DND-41 (cell line): ENCODE measurements around the gene RNF215.

Experiments
- ATAC-seq: fragments of 200-7000 bp; cut with Tn5 transposase; 3 replicates; pipeline ENCODE4 v1.9.1; 2021; ENCODE audit warnings: low read depth; ENCODE audit not compliant: insufficient read depth
- DNase-seq: peaks from one replicate; pipeline ENCODE4 v3.0.0-alpha.2; 2020
- H2AFZ ChIP-seq: 2 replicates; pipeline ENCODE4 v1.6.0; 2012; ENCODE audit warnings: low read depth, low read length
- H3K27ac ChIP-seq: 2 replicates; pipeline ENCODE4 v1.5.1; 2012; ENCODE audit warnings: low read length, inconsistent platforms
- H3K27me3 ChIP-seq: fragments of 200-600 bp; sonication (generic); 2 replicates; pipeline ENCODE4 v1.6.0; 2012; ENCODE audit warnings: low read length, mild to moderate bottlenecking, inconsistent platforms; ENCODE audit not compliant: insufficient read depth, poor library complexity
- H3K36me3 ChIP-seq: 2 replicates; pipeline ENCODE4 v1.5.1; 2012; ENCODE audit warnings: low read length, inconsistent platforms; ENCODE audit not compliant: insufficient read depth
- H3K4me1 ChIP-seq: 2 replicates; pipeline ENCODE4 v1.5.1; 2012; ENCODE audit warnings: mild to moderate bottlenecking, low read length; ENCODE audit not compliant: insufficient read depth
- H3K4me2 ChIP-seq: 2 replicates; pipeline ENCODE4 v1.6.0; 2012; ENCODE audit warnings: mild to moderate bottlenecking, moderate library complexity, low read length, inconsistent platforms; ENCODE audit not compliant: insufficient read depth
- H3K4me3 ChIP-seq, 2 experiments: fragments of 200-600 bp in 1 of 2; shearing (Covaris generic) in 1 of 2; 2 replicates each; pipeline ENCODE4 v1.5.1; 2012 to 2016; ENCODE audit warnings: inconsistent platforms in 2 of 2, low read length in 2 of 2, mild to moderate bottlenecking in 2 of 2, low read depth in 1 of 2, moderate library complexity in 1 of 2
- H3K79me2 ChIP-seq: 2 replicates; pipeline ENCODE4 v1.6.0; 2012; ENCODE audit warnings: low read length, inconsistent platforms; ENCODE audit not compliant: insufficient read depth
- H3K9ac ChIP-seq: 2 replicates; pipeline ENCODE4 v1.6.0; 2012; ENCODE audit warnings: low read depth, mild to moderate bottlenecking, inconsistent platforms, low read length, moderate library complexity
- H3K9me3 ChIP-seq: 2 replicates; pipeline ENCODE4 v1.5.1; 2012; ENCODE audit warnings: low read length, moderate library complexity, mild to moderate bottlenecking, inconsistent platforms; ENCODE audit not compliant: insufficient read depth, severe bottlenecking
- H4K20me1 ChIP-seq: 2 replicates; pipeline ENCODE4 v1.6.0; 2012; ENCODE audit warnings: low read length; ENCODE audit not compliant: insufficient read depth
- CTCF ChIP-seq: IDR thresholded peaks from 2 replicates; pipeline ENCODE4 v1.5.1; 2012; ENCODE audit warnings: borderline replicate concordance, low read length, moderate library complexity, mild to moderate bottlenecking; ENCODE audit not compliant: poor library complexity, severe bottlenecking; ENCODE audit errors: extremely low read depth
- EZH2 ChIP-seq: IDR thresholded peaks from 3 replicates; pipeline ENCODE4 v1.6.1; 2012; ENCODE audit warnings: borderline replicate concordance, low read depth, mild to moderate bottlenecking, moderate library complexity, low read length, inconsistent platforms; ENCODE audit not compliant: severe bottlenecking

The RNF215 gene

GRCh38 chr22:30371981-30372380, 15.2 kb downstream of the RNF215 start:
- peaks cover 5% of the 10 kb centered on the region; the same call in 1 of the 2 replicates for H3K36me3 ChIP-seq
- DNase-seq: no peak

DNA sequence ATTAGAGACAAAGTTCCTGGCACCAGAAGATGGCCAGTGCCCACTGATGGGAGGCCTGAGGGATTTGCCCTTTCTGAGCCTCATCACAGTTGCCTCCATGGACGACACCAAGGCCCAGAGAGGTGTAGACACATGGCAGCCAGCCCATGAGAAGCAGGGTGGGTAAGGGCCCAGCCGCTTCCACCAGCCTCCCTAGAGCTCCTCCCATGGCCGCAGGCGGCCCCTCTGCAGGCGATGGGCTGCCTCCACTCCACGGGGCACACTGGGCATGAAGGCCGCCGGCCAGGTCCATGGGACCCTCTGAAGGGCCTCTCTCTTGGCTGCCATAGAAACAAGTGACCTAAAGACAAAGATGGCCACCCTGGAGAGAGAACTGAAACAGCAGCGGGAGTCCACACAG, 15.9 kb downstream of the RNF215 start:
- ATAC-seq (no peak), DNase-seq (no peak)
- H3K27ac ChIP-seq: no peak overlapping the region
- no peaks in the 10 kb centered on the region for H3K4me1 ChIP-seq
- peaks cover 6% of the 10 kb centered on the region for H4K20me1 ChIP-seq
- H3K79me2 ChIP-seq: no peaks in the 10 kb centered on the region
- H3K4me2 ChIP-seq: no peak overlapping the region
- no peaks in the 10 kb centered on the region for H3K9me3 ChIP-seq
- H3K4me3 ChIP-seq: no peak overlapping the region
- H2AFZ ChIP-seq: no peak overlapping the region
- no peak for TF ChIP-seq EZH2
- no peak for TF ChIP-seq CTCF
- no peaks in the 10 kb centered on the region for H3K27me3 ChIP-seq
- H3K9ac ChIP-seq: no peak overlapping the region
- no peaks in the 10 kb centered on the region for H3K36me3 ChIP-seq

More at GRCh38 chr22:30371981-30372380, 15.2 kb downstream of the RNF215 start:
- Histone ChIP-seq H3K4me2 (no peak overlapping the region), H2AFZ (no peak overlapping the region), H3K79me2 (no peaks in the 10 kb centered on the region), H3K9me3 (no peaks in the 10 kb centered on the region), H3K9ac (no peak overlapping the region), H3K4me3 (no peak overlapping the region), H3K27ac (no peak overlapping the region), H3K4me1 (no peaks in the 10 kb centered on the region), H4K20me1 (peaks cover 6% of the 10 kb centered on the region), H3K27me3 (no peaks in the 10 kb centered on the region)
- TF ChIP-seq CTCF: no peak
- TF ChIP-seq EZH2: no peak
- no peak for ATAC-seq

- Histone ChIP-seq H3K4me2 (no peak overlapping the region), H3K27me3 (no peaks in the 10 kb centered on the region), H3K4me1 (no peaks in the 10 kb centered on the region), H3K9me3 (no peaks in the 10 kb centered on the region), H2AFZ (no peak overlapping the region), H3K9ac (no peak overlapping the region), H3K79me2 (no peaks in the 10 kb centered on the region), H3K4me3 (no peak overlapping the region), H3K27ac (no peak overlapping the region), H3K36me3 (no peaks in the 10 kb centered on the region), H4K20me1 (peaks cover 6% of the 10 kb centered on the region)
- TF ChIP-seq EZH2 (no peak), CTCF (no peak)
- ATAC-seq (no peak), DNase-seq (no peak)
Observed at GRCh38 chr22:30370641-30371230, 16.5 kb downstream of the RNF215 start.
